ENCODE data around the gene LCN10.
"Not testable (repeated sequence)": the region's sequence is repeated elsewhere in the genome, so short reads cannot be mapped to it uniquely, and the experiment has no call there.

Gene LCN10

GRCh38 chr9:136787690-136788400, 45.1 kb upstream of the LCN10 start:
- DNase-seq = peak; percentile 77
- TF ChIP-seq, protein P1, sequence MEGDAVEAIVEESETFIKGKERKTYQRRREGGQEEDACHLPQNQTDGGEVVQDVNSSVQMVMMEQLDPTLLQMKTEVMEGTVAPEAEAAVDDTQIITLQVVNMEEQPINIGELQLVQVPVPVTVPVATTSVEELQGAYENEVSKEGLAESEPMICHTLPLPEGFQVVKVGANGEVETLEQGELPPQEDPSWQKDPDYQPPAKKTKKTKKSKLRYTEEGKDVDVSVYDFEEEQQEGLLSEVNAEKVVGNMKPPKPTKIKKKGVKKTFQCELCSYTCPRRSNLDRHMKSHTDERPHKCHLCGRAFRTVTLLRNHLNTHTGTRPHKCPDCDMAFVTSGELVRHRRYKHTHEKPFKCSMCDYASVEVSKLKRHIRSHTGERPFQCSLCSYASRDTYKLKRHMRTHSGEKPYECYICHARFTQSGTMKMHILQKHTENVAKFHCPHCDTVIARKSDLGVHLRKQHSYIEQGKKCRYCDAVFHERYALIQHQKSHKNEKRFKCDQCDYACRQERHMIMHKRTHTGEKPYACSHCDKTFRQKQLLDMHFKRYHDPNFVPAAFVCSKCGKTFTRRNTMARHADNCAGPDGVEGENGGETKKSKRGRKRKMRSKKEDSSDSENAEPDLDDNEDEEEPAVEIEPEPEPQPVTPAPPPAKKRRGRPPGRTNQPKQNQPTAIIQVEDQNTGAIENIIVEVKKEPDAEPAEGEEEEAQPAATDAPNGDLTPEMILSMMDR (IDR thresholded peaks at IDR 0.05; ENCODE audit: low read depth, low read length) = peak; percentile 70
- H3K9me3 ChIP-seq (ENCODE audit: severe bottlenecking) = no peaks in the 10 kb centered on the region
- H3K27me3 ChIP-seq (ENCODE audit: insufficient read depth, low read depth, severe bottlenecking) = no peaks in the 10 kb centered on the region
- H3K27ac ChIP-seq = peak overlapping the region; percentile 89
- peaks cover 4% of the 10 kb centered on the region; the same call in 1 of the 2 replicates for H3K36me3 ChIP-seq
- 0 out of 2 replicates have a peak overlapping the region, but pooled peaks have one; percentile 13 for H3K4me3 ChIP-seq (ENCODE audit: low read depth, low read length)

DNA sequence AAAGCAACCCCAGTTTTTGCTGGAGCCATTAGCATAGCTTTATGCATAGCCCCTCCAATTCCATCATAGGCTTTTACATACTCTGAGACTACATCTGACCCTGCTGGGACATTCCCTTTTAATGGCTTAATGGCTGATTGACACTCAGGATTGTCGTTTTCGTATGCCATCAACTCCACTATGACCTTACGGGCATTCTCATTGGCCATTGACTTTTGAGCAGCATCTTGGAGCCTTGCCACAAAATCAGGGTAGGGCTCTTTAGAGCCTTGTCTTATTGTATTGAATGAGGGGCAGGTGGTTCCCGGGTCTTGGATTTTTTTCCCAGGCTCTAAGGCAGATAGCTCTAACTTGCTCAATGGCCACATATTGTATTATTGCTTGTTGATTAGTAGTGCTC, 44.2 kb upstream of the LCN10 start:
- not testable (repeated sequence) for H3K4me3 ChIP-seq (ENCODE audit: low read depth, low read length); DNase-seq; H3K9me3 ChIP-seq (ENCODE audit: severe bottlenecking); H3K27ac ChIP-seq; H3K27me3 ChIP-seq (ENCODE audit: insufficient read depth, low read depth, severe bottlenecking); H3K36me3 ChIP-seq

DNA sequence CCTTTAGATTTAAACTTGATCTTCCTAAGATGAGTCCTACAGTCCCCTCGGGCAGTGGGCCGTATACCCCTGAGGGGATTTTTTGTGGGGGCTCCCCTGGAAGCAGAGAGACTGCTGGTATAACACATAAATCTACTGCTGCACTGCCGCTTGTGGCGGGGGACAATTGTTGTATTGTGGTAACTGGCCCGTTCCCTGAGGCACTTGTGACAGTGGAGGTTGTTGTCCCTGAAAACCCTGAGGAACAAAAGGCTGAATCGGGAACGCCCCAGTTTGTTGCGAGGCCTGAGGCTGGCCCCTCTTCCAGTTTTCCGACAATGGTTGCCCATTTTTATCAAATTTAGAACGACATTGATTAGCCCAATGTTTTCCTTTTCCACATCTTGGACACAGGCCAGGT, 43.7 kb upstream of the LCN10 start:
- Histone ChIP-seq H3K4me3 (ENCODE audit: low read depth, low read length) (no peak overlapping the region), H3K27me3 (ENCODE audit: insufficient read depth, low read depth, severe bottlenecking) (no peaks in the 10 kb centered on the region), H3K27ac (no peak overlapping the region), H3K36me3 (no peaks in the 10 kb centered on the region), H3K9me3 (ENCODE audit: severe bottlenecking) (no peaks in the 10 kb centered on the region)
- TF ChIP-seq, protein P1 (IDR thresholded peaks at IDR 0.05; ENCODE audit: low read depth, low read length) = no peak
- DNase-seq = no peak

- not testable (repeated sequence) for H3K4me3 ChIP-seq (ENCODE audit: low read depth, low read length); H3K27me3 ChIP-seq (ENCODE audit: insufficient read depth, low read depth, severe bottlenecking); DNase-seq; H3K9me3 ChIP-seq (ENCODE audit: severe bottlenecking); H3K36me3 ChIP-seq; H3K27ac ChIP-seq
Observed at GRCh38 chr9:136785565-136786355, 43.0 kb upstream of the LCN10 start.

GRCh38 chr9:136784997-136785361, 42.2 kb upstream of the LCN10 start:
- TF ChIP-seq, protein P1 (IDR thresholded peaks at IDR 0.05; ENCODE audit: low read depth, low read length) = no peak
- Histone ChIP-seq H3K27me3 (ENCODE audit: insufficient read depth, low read depth, severe bottlenecking) (no peaks in the 10 kb centered on the region), H3K27ac (no peak overlapping the region), H3K36me3 (no peaks in the 10 kb centered on the region), H3K9me3 (ENCODE audit: severe bottlenecking) (no peaks in the 10 kb centered on the region), H3K4me3 (ENCODE audit: low read depth, low read length) (no peak overlapping the region)
- DNase-seq = no peak

GRCh38 chr9:136784249-136784996, 41.7 kb upstream of the LCN10 start:
- DNase-seq = no peak
- no peaks in the 10 kb centered on the region for H3K9me3 ChIP-seq (ENCODE audit: severe bottlenecking)
- no peaks in the 10 kb centered on the region for H3K36me3 ChIP-seq
- TF ChIP-seq, protein P1 (IDR thresholded peaks at IDR 0.05; ENCODE audit: low read depth, low read length) = no peak
- no peaks in the 10 kb centered on the region for H3K27me3 ChIP-seq (ENCODE audit: insufficient read depth, low read depth, severe bottlenecking)
- no peak overlapping the region for H3K4me3 ChIP-seq (ENCODE audit: low read depth, low read length)
- peak overlapping the region; percentile 25 for H3K27ac ChIP-seq
